CD4-positive, CD25-positive, alpha-beta regulatory T cell (primary cell): ENCODE measurements around the gene KIAA1191. TPM values are rescaled to one million over a fixed set of nuclear protein-coding genes. Genes with fewer than 3 reads are reported as not detected.
A peak's percentile ranks its signal among the peaks of the same experiment; 100 is the strongest.

Experiments
- ATAC-seq, 2 donors: fragments of 150-1000 bp; cut with Tn5 transposase; one replicate each; pipeline ENCODE4 v1.10.0; 2021; ENCODE audit warnings: low read depth in 2 of 2, moderate number of reproducible peaks in 2 of 2, moderate library complexity in 1 of 2
- DNase-seq, 3 donors: peaks; one replicate each; pipeline versions ENCODE4 v3.0.0 to v3.0.0-alpha.2; 2012 to 2022; ENCODE audit warnings: mixed read lengths in 1 of 3
- H3K27ac ChIP-seq: one replicate; pipeline ENCODE4 v1.7.0; 2013; ENCODE audit warnings: mild to moderate bottlenecking, low read length; ENCODE audit not compliant: insufficient read depth, poor library complexity, severe bottlenecking
- H3K27me3 ChIP-seq: one replicate; pipeline ENCODE4 v1.7.0; 2013; ENCODE audit warnings: low read length; ENCODE audit not compliant: control insufficient read depth, insufficient read depth
- H3K36me3 ChIP-seq: one replicate; pipeline ENCODE4 v1.7.0; 2013; ENCODE audit warnings: mild to moderate bottlenecking, low read length, moderate library complexity; ENCODE audit not compliant: control insufficient read depth, insufficient read depth
- H3K4me1 ChIP-seq: 2 replicates; pipeline ENCODE4 v1.7.0; 2013; ENCODE audit warnings: mild to moderate bottlenecking, low read length; ENCODE audit not compliant: insufficient read depth, control insufficient read depth, poor library complexity, severe bottlenecking
- H3K4me3 ChIP-seq: one replicate; pipeline ENCODE4 v1.7.0; 2013; ENCODE audit warnings: low read depth, mild to moderate bottlenecking, low read length, moderate library complexity
- H3K9me3 ChIP-seq, 2 experiments: 1 replicate in 1 of 2; 2 replicates in 1 of 2; pipeline ENCODE4 v1.7.0; 2013; ENCODE audit warnings: low read length in 2 of 2, mild to moderate bottlenecking in 1 of 2, moderate library complexity in 1 of 2; ENCODE audit not compliant: control insufficient read depth in 2 of 2
- H3K27ac Mint-ChIP-seq, 3 donors: one replicate each; pipeline ENCODE4 v1.8.0; 2020 to 2022; ENCODE audit warnings: mild to moderate bottlenecking in 3 of 3, mixed read lengths in 3 of 3, moderate library complexity in 2 of 3
- H3K27me3 Mint-ChIP-seq: one replicate; pipeline ENCODE4 v1.8.0; 2022; ENCODE audit warnings: mild to moderate bottlenecking, mixed read lengths
- H3K36me3 Mint-ChIP-seq: one replicate; pipeline ENCODE4 v1.8.0; 2020; ENCODE audit warnings: mixed read lengths
- H3K4me1 Mint-ChIP-seq, 4 donors: one replicate each; pipeline ENCODE4 v1.8.0; 2020 to 2022; ENCODE audit warnings: mixed read lengths in 4 of 4, mild to moderate bottlenecking in 1 of 4
- H3K4me3 Mint-ChIP-seq, 4 donors: one replicate each; pipeline ENCODE4 v1.8.0; 2020 to 2022; ENCODE audit warnings: mild to moderate bottlenecking in 4 of 4, mixed read lengths in 4 of 4, moderate library complexity in 3 of 4
- H3K9me3 Mint-ChIP-seq, 7 donors: one replicate each; pipeline ENCODE4 v1.8.0; 2020 to 2022; ENCODE audit warnings: mixed read lengths in 7 of 7, mild to moderate bottlenecking in 3 of 7, moderate library complexity in 2 of 7
- polyA plus RNA-seq, 4 donors: library from polyadenylated mRNA; unstranded; fragments of 300-500 nt; fragmentation: Illumina TruSeq; gene quantifications; one replicate each; pipeline ENCODE4 v1.2.3, GENCODE V29; 2021
- total RNA-seq: library from RNA; stranded (reverse); gene quantifications from one replicate; pipeline ENCODE4 v1.2.3, GENCODE V29; 2022

Gene KIAA1191
- total and polyA plus RNA-seq, 5 donors from 2014 or later, result 59.0 to 68.9 (median 60.9) TPM

DNA sequence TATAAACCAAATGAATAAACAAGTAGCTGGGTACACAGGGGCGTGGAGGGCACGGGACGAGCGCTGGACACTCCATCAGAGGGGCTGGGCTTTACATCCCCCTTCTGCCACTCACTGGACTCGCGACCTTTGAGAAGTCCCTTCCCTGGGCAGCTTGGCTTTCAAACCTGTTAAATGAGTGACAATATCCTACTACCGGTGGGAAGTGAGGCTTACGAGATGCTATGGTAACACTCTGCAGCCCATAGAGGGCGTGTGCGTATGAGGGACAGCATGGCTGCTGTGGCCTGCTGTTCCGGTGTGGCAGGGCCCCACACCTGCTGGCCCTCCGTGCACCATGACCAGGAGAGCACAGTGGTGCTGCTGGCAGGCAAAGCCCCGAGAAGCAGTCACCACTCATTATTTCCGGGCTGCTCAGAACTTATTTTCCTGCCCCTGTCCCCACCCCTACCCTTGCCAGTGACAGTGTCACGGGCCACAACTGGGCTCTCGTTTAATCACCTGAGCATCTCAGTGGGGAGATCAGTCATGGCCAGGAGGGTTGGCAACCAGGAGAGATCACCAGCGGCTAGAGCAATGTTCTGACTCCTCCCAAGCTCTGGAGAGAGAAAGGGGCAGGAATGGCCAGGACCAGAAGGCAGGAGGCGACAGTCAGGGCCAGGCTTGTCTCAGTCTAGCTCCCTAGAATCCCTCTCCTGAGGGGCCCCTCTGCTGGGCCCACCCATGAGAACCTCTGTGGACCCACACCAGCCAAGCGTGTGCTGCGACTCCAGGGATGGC, 44.3 kb upstream of the KIAA1191 start:
- Histone ChIP-seq H3K27me3 (no peaks in the 10 kb centered on the region), H3K36me3 (peaks cover 40% of the 10 kb centered on the region), H3K9me3 (no peaks in the 10 kb centered on the region), H3K4me3 (no peak overlapping the region), H3K27ac (no peak overlapping the region), H3K4me1 (no peaks in the 10 kb centered on the region)
- ATAC-seq (no peak), DNase-seq (no peak)
- peaks cover 0 to 4% (median 2%) of the 10 kb centered on the region in 4 donors for H3K4me1 Mint-ChIP-seq
- no peaks in the 10 kb centered on the region for H3K27me3 Mint-ChIP-seq
- H3K4me3 Mint-ChIP-seq, result no peak overlapping the region
- peak overlapping the region in 1 of 3 donors; percentile 62 for H3K27ac Mint-ChIP-seq
- peaks cover 21% of the 10 kb centered on the region for H3K36me3 Mint-ChIP-seq
- no peaks in the 10 kb centered on the region for H3K9me3 Mint-ChIP-seq

- no peak for ATAC-seq
- no peak overlapping the region for H3K27ac ChIP-seq
- no peaks in the 10 kb centered on the region for H3K4me1 ChIP-seq
- H3K27me3 ChIP-seq, result no peaks in the 10 kb centered on the region
- H3K36me3 Mint-ChIP-seq, result peaks cover 26% of the 10 kb centered on the region
- no peaks in the 10 kb centered on the region for H3K27me3 Mint-ChIP-seq
- peak overlapping the region in 1 of 3 donors; percentile 17 for H3K27ac Mint-ChIP-seq
- no peak overlapping the region for H3K4me3 Mint-ChIP-seq
- DNase-seq, result no peak
- no peaks in the 10 kb centered on the region for H3K9me3 Mint-ChIP-seq
- H3K36me3 ChIP-seq, result peaks cover 21% of the 10 kb centered on the region
- H3K9me3 ChIP-seq, result no peaks in the 10 kb centered on the region
- no peak overlapping the region for H3K4me3 ChIP-seq
- peaks cover 0 to 11% (median 4%) of the 10 kb centered on the region in 4 donors for H3K4me1 Mint-ChIP-seq
These were observed 40.0 kb upstream of the KIAA1191 start for GRCh38 chr5:176401281-176402205.

GRCh38 chr5:176400382-176401156, 39.0 kb upstream of the KIAA1191 start:
- Histone ChIP-seq H3K36me3 (peaks cover 17% of the 10 kb centered on the region), H3K4me3 (no peak overlapping the region), H3K9me3 (no peaks in the 10 kb centered on the region), H3K27ac (no peak overlapping the region), H3K4me1 (no peaks in the 10 kb centered on the region), H3K27me3 (no peaks in the 10 kb centered on the region)
- Mint-ChIP-seq H3K36me3 (peaks cover 24% of the 10 kb centered on the region), H3K9me3 (no peaks in the 10 kb centered on the region), H3K4me1 (peaks cover 0 to 11% (median 4%) of the 10 kb centered on the region in 4 donors), H3K4me3 (no peak overlapping the region), H3K27me3 (no peaks in the 10 kb centered on the region), H3K27ac (peak overlapping the region in 1 of 3 donors; percentile 48)
- no peak for DNase-seq
- ATAC-seq, result no peak

DNA sequence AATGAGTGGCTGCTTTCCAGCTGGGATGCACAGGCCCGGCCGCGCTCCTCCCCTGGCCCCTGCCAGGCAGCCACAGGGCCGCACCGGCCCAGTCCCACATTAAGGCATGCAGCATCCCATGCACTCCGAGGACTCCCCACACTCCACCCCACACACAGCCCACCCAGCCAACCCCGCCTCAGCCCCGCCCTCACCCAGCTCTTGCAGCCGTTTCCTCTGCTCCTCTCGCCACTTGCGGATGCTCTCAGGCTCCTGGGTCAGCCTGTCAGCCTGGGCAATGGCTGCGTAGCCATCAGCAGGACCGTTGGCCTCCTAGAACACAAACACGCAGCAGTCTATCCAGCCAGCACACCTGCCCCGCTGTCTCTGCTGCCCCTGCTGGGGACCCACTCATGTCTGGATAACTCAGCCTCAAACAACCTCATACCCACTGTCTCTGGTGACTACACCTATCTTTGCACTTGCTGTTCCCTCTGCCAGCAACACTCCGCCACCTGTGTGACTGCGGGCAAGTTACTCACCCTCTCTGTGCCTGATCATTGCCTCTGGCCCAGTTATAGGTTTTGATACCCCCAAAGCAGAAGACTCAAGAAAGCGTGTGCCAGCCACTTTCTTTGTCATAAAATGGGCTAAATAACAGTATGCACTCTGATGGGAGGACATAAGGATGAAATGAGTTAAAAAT, 36.3 kb upstream of the KIAA1191 start:
- no peak for ATAC-seq
- Histone ChIP-seq H3K27ac (no peak overlapping the region), H3K36me3 (peaks cover 22% of the 10 kb centered on the region), H3K27me3 (no peaks in the 10 kb centered on the region), H3K4me1 (no peaks in the 10 kb centered on the region), H3K4me3 (no peak overlapping the region), H3K9me3 (no peaks in the 10 kb centered on the region)
- DNase-seq, result no peak
- peaks cover 0 to 11% (median 4%) of the 10 kb centered on the region in 4 donors for H3K4me1 Mint-ChIP-seq
- H3K27ac Mint-ChIP-seq, result peak overlapping the region; percentile 20 to 82 (median 69)
- no peaks in the 10 kb centered on the region for H3K27me3 Mint-ChIP-seq
- peaks cover 23% of the 10 kb centered on the region for H3K36me3 Mint-ChIP-seq
- H3K4me3 Mint-ChIP-seq, result no peak overlapping the region
- H3K9me3 Mint-ChIP-seq, result no peaks in the 10 kb centered on the region

DNA sequence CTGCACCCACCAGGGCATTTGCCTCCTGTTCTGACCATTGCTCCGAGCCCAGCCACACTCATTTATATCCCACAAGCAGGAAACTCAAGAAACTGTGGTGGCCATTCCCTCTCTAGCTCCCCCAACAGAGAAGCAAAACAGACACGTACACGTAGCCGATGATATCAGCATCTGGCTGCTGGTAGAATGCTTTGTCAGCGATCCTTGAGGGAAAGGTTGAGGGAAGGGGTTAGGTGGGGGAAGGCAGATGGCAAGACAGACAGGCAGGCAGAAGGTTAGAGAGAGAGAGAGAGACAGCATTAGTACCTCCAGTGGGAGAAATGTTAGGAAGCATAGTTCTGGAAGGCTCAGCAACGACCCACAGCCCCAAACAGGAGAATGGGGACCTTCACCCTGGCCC, 34.8 kb upstream of the KIAA1191 start:
- Histone ChIP-seq H3K4me3 (no peak overlapping the region), H3K4me1 (no peaks in the 10 kb centered on the region), H3K9me3 (no peaks in the 10 kb centered on the region), H3K36me3 (peaks cover 27% of the 10 kb centered on the region), H3K27me3 (no peaks in the 10 kb centered on the region), H3K27ac (no peak overlapping the region)
- H3K27me3 Mint-ChIP-seq, result no peaks in the 10 kb centered on the region
- no peak overlapping the region for H3K27ac Mint-ChIP-seq
- H3K4me3 Mint-ChIP-seq, result no peak overlapping the region
- no peak for ATAC-seq
- H3K4me1 Mint-ChIP-seq, result peaks cover 0 to 9% (median 3%) of the 10 kb centered on the region in 4 donors
- H3K9me3 Mint-ChIP-seq, result no peaks in the 10 kb centered on the region
- H3K36me3 Mint-ChIP-seq, result peaks cover 25% of the 10 kb centered on the region
- DNase-seq, result no peak

GRCh38 chr5:176394881-176395675, 33.5 kb upstream of the KIAA1191 start:
- H3K27me3 ChIP-seq, result no peaks in the 10 kb centered on the region
- H3K4me3 ChIP-seq, result no peak overlapping the region
- no peaks in the 10 kb centered on the region for H3K9me3 ChIP-seq
- no peak overlapping the region for H3K27ac ChIP-seq
- peaks cover 26% of the 10 kb centered on the region for H3K36me3 ChIP-seq
- H3K4me3 Mint-ChIP-seq, result no peak overlapping the region
- H3K4me1 Mint-ChIP-seq, result peaks cover 0 to 12% (median 0%) of the 10 kb centered on the region in 4 donors
- no peaks in the 10 kb centered on the region for H3K9me3 Mint-ChIP-seq
- peaks cover 26% of the 10 kb centered on the region for H3K36me3 Mint-ChIP-seq
- ATAC-seq, result no peak
- H3K27me3 Mint-ChIP-seq, result no peaks in the 10 kb centered on the region
- H3K27ac Mint-ChIP-seq, result no peak overlapping the region
- no peak for DNase-seq
- H3K4me1 ChIP-seq, result no peaks in the 10 kb centered on the region
